Activated naive CD8-positive, alpha-beta T cell treated with anti-CD3 and anti-CD28 coated beads, Interleukin-2, amount 50 U/mL, for 16 hours (primary cell): ENCODE results near the gene FAM53A.
A peak's percentile ranks its signal among the peaks of the same experiment; 100 is the strongest.
"Not testable (repeated sequence)": the region's sequence is repeated elsewhere in the genome, so short reads cannot be mapped to it uniquely, and the experiment has no call there.

Experiments used
- DNase-seq: peaks from one replicate; pipeline ENCODE4 v3.0.0-alpha.2; 2020; ENCODE audit warnings: low read depth, low spot score

The FAM53A gene

DNA sequence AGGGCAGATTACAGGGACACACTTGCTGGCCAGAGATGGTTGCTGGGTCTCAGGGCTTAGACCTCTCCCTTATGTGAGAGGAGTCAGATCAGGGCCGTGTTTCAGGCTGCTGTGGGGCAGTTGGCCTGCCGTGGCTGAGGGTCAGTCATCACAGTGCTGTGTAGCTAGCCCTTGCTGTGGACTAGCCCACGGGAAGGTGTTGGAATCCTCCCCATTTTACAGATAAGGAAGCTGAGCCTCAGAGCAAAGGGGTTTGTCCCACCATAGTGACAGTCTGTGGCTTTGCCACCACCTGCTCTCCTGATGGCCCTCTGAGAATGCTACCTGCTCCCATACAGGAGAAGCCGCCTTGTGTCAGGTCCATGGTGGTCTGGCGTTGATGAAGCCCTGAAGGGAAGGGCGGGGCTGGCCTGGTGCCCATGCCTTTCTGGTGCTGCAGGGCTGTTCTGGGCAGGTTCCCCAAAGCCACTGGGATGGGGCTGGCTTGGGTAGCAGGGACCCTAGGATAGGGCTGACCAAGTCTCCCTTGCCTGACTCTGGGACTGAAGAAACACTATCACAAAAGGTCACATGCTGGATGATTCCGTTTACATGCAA lies 2.4 kb upstream of the FAM53A start:
- no peak for DNase-seq

DNA sequence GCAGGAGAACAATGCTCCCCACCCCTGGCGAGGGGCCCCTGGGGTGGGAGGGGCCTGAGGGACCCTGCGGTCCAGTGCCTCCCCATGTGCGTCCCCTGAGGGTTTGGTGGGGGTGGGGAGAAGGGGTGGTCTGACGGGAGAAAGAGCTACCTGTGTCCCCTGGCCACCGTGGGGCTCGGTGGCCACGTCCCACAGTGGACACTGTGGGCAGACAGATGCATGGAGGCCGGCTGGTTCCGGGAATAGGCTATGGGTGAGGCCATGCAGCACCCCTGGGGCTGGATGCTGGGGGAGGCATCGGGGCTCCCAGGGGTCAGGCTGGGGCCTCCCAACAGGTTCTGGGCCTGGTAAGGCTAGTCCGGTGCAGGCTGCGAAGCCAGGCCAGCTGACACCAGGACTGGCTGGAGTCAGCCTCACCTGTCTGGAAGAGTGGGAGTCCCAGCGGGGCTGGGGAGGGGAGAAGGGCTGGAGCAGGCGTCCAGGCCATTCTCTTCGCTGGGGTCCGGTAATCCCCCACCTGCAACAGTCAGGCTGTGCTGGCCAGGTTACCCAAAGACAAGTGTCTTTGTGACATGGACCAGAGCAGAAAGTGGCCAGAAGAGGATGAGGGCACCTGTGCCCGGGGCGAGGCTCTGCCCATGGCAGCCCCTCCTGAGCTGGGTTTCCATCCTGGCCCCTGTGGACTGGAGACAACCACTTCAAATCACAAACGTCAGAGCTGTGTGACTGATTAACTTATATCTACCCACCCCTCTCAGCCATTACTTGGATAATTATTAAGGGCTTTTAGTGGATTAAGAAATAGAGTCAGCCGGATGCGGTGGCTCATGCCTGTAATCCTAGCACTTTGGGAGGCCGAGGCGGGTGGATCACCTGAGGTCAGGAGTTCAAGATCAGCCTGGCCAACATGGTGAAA lies 1.4 kb upstream of the FAM53A start:
- DNase-seq, result no peak

DNA sequence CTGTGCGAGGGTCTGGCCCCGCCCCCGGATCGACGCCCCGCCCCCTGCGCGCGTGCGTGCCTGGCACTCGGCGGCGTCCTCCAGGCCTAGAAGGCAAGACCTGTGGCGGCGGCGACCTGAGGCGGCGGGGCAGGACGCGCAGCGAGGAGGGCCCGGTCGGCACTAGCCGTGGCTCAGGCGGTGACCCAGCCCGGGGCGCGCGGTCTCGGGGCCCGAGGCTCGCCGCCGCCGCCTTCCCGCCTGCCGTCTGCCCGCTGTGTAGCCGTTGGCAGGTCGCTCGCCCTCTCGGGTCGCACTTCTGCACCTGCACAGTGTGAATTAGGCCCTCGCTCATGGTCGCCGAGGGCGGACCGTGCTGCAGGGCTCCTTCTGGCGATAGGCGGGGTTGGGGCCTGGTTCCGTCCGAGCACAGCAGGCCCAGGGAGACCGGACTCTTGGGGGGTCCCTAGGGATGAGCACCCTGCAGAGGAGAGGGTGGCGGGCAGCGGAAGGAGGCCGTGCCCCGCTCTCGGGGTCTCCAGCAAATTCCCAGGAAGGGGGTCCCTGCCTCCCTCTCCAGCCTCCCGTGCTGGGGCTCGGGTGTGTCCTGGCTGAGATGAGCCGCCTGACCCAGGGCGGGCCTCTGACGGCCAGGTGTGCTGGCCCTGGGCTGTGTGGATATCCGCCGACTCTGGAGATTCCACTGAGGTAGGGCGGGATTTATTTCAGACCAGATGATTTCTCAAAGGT lies 557 bp upstream of the FAM53A start:
- DNase-seq, result peak; percentile 92

DNA sequence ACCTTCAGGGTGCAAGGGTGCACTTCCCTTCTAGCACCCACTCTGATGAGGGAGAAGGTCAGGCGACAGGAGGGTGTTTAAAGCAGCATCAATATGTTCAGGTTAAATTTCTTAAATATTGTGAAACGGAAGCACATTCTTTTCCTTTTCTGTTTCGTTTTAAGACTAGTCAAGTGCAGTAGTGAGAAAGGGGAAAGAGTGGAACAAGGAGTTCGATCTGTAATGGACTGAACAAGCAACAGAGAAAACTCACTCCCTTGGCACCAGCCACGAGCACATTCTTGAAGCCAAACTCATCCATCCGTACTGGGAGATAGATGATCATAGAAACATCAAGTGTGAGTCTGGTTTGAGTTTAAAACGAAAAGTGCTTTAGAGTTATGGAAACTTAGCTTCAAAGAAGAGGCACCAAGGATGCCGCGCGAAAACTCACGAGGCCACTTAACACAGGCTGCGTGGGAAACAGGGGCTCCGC lies 815 bp downstream of the FAM53A start:
- no peak for DNase-seq

DNA sequence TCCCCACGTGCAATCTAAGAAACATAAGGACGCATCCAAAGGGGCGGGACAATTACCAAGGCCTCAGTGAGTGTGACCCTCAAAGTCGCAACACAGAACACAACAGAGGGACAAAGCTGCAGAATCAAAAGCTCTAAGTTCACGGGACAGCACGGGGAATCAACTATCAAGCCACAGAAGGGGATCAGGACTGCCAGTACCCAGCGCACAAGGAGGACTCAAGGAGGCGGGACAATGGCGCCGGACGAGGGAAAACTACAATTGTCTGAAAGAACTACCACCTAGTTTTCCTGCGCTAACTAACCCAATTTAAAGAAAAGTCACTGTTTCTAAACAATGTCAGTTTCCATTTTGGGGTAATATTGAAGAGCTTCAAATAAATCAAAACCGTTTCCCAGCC lies 1.3 kb downstream of the FAM53A start:
- DNase-seq, result no peak

DNA sequence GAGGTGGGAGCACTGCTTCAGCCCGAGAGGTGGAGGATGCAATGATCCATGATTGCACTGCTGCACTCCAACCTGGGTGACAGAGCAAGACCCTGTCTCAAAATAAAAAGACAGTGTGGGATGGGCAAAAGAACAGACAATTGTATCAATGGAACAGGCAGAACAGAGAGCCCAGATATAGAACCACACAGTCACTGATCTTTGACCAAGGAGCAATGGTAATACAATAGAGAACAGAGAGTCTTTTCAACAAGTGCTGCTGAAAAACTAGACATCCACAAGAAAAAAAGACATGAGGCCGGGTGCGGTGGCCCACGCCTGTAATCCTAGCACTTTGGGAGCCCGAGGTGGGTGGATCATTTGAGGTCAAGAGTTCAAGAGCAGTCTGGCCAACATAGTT lies 5.9 kb downstream of the FAM53A start:
- no peak for DNase-seq

DNA sequence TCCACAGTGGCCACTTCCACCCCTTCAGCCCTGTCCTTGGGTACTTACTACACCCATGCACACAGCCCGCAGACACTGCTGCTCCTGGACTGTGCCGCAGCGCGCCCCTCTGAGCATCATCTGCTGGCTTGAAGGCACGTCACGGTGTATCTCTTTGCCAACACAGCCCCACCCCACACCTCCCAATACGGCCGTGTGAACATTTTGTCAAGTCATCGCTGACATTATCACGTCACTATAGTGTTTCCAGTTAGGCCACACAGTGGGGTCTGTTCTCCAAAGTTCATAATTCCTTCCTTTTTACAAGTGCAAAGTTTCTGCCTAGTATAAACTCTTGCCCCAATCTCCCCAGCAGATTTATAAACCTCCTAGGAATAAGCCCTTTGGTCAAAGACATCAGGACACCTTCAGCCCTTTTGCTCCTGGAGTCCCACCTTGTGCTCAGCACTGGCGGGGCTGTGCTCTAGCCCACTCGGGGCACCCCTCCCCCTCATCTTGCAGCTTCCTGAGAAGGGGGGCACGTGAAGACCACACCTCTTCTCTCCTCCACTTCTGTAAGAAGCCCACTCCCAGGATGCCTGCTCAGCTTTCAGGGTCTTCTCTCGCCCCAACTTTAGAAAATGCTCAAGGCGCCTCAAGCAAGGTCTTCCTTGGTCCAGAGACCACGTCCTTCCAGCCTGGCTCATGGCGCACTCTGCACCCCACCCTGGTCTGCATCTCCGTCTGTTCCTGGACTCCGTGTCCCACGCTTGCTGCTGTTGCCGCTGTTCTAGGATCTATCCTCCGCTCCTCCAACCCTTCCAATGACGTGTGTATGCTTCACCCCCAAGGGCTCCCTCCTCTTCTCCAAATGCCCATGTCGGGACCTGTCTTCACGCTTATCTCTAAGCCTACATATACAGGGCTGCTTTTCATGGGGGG lies 7.2 kb downstream of the FAM53A start:
- DNase-seq, result no peak

DNA sequence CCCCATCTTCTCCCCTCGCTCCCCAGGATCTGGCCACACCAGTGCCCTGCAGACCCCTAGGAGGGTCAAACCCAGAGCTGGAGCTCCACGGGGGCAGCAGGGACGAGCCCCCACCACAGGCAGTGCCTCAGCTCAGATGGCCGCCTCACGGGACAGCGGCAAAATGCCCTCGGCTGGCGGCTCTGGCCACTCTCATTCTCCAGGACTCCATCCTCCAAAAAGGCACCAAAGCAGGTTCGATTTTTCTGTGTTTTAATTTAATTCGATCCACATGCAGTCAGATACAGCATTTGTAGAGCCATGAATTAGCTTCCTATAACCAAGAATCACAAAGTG lies 8.3 kb downstream of the FAM53A start:
- no peak for DNase-seq

DNA sequence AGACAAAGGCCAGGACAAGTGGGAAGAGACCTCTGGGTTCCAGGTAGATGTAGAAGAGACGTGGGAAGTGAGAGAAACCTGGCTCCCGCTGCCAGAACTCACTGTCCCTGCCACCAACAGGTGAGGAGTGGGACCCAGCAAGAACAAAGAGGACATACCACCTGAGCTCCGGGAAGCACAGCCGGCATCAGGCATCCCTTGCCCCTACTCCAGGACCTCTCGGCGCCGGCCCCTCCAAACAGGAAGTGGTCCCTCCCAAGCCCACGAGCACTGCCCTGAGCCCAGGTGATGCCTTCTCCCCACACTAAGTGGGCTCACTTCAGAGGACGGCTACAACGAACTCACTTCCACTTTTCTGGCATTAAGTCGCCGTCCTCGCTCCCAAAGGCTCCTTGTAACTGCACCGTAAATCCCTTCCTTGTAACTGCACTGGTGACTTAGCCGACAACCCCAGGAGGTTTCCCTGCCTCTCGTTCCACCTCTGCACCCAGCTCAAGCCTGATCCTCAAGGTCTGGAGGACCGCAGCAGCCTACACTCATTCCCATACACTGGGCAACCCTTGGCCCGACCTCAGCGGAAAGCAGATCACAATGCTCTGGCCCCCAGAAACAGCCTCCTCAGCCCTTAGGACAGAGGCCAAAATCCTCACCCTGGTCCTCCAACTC lies 8.8 kb downstream of the FAM53A start:
- DNase-seq, result no peak

DNA sequence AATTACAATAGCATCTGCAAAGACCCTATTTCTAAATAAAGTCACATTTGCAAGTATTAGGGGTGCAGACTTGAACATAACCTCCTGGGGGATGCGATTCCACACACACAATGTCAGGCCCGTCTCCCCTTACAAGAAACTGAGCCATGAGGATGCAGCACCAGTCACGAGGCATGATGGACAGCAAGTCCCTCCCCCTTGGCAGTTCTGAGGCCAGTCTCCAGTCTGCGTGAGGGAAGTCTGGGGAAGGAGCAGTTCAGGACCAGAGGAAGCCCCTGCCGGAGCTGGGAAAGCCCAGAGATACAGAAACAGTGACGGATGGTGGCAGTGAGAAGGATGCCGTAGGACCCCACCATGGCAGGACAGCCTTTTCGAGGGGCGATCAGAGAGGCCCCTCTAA lies 9.4 kb downstream of the FAM53A start:
- DNase-seq, result no peak

DNA sequence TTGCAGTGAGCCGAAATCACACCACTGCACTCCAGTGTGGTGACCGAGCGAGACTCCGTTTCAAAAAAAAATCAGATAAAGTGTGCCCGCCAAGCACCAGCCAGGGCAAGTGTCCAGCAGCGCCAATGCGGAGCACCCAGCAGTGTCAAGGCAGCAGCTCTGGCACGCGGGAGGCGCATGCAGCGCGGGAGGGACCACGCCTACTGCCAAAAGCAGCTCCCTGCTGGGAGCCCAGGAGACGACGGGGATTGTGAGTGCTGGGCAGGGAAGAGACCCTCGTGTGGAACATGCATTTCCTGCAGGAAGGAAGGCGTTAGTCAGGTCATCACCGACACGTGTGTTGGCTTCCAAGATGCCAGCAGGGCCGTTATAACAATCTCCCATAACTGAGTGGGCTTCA lies 10.4 kb downstream of the FAM53A start:
- no peak for DNase-seq

DNA sequence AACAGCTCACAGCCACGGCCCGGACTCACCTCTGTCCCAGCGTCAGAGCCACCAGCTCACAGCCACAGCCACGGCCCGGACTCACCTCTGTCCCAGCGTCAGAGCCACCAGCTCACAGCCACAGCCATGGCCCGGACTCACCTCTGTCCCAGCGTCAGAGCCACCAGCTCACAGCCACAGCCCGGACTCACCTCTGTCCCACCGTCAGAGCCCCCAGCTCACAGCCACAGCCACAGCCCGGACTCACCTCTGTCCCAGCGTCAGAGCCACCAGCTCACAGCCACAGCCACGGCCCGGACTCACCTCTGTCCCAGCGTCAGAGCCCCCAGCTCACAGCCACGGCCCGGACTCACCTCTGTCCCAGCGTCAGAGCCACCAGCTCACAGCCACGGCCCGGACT lies 13.1 kb downstream of the FAM53A start:
- not testable (repeated sequence) for DNase-seq

DNA sequence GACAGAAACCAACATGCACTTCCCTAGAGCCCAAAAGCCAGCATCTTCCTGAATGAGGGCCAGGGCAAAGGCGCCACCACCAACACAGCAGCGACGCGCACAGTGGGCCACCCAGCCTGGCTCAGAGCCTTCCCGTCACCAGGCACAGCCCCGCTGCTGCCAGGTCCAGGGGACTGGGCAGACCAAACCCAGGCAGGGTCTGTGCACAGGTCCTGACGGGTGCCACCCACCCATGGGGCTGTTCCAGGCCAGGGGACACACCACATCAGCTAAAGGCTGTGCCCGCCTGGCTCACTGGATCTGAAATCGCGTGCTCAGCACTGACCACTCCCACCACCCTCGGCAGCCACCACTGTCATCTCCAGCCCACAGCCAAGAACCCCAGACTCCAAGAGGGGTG lies 13.8 kb downstream of the FAM53A start:
- DNase-seq, result no peak

DNA sequence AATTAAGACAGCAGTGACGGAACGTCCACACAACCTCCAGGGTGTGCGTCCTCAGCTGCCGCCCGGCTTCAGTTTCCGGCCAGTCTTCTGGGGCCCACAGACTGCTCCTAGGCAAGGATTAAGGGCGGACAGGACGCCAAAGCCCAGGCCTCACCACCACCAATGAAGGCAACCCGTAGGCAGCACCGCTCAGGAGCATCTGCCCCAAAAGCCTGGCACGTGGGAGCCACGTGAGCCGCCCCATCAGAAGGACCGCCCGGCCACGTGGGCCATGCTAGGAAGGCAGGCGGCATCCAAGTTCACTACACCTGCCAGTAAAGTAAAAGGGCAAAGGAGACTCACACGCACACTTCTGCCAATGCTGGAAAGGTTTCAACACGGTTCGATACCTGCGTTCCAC lies 14.3 kb downstream of the FAM53A start:
- DNase-seq, result no peak

DNA sequence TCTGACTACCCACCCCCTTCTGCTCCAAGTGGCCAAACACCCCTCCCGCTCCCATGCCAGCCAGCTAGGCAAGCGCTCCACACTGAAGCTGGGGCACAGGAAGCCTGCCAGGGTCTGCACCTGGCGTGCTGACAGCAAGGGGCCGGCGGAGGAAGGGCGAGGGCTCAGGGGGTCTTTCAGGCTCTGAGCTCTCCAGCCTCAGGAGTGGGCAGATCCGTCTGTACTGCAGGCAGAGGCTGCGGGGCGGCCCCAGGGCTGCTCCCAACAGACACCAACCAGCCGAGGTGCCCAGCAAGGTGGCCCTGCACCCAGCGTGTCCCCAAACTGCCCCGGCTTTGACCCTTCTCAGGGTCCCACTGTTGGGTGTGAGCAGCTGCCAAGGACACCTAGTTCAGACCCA lies 14.8 kb downstream of the FAM53A start:
- DNase-seq, result no peak

DNA sequence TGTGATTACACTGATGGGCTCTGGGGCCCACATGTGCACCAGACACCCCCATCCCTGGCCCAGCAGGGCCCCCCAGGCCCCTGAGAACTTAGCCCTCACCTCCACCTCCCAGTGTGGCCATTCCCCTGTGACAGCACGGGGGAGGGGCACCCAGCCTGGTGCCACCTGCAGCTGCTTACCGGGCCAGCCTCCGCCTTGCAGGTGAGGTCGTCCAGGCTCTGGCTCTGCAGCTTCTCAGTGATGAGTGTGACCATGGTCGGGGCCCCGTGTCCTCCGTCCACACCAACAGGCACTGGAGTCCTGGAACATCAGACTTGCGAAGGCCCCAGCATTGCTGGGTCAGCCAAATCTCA lies 15.6 kb downstream of the FAM53A start:
- DNase-seq, result no peak

DNA sequence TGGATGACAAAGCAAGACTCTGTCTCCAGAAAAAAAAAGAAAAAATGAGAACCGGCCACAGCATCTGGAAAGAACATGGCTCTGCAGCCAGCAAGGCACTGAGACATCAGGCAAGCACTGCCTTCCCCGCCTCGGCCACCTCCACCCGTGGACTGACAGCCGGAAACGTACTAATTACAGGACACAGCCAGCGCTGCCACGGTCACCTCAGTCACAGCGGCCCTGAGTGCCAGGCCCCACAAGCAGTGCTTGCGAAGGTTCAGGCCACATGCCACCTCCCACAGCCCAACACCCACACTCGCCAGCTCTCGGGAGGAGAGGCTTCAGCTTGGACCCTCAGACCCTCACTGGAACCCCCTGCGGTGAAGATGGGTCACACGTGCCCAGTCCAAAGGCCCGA lies 16.8 kb downstream of the FAM53A start:
- DNase-seq, result no peak

DNA sequence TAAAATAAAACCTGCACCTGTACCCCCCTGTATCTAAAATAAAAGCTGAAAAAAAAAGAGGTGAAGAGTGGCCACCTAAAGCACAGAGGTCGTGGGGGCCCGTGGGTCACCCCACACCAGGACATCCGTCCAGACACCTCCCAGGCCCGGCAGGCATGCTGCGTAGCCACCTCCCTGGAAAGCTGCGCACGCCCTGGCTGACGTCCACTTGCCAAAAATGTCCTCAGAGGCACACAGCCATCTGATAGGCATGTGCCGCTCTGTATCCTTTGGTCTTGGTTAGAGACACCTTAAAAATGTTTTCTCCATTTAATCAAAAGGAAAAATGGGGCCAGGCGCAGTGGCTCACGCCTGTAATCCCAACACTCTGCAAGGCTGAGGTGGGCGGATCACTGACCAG lies 17.7 kb downstream of the FAM53A start:
- no peak for DNase-seq

DNA sequence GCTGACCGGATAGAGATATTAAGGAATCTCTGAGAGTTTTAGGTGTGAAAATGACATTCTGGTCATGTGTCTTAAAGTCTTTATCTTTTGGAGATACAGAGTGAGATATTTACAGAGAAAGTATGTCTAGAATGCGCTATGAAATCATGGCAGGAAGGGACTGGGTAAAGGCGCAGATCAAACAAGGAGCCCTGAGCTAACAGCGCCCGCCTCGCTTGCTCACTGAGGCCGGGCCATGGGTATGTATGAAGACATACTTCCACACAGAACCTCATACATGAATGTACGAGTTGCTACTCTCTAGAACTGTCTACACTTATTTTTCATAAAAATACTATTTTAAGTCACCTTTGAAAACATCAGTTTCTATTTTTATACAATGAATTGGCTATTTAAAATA lies 20.0 kb downstream of the FAM53A start:
- no peak for DNase-seq

DNA sequence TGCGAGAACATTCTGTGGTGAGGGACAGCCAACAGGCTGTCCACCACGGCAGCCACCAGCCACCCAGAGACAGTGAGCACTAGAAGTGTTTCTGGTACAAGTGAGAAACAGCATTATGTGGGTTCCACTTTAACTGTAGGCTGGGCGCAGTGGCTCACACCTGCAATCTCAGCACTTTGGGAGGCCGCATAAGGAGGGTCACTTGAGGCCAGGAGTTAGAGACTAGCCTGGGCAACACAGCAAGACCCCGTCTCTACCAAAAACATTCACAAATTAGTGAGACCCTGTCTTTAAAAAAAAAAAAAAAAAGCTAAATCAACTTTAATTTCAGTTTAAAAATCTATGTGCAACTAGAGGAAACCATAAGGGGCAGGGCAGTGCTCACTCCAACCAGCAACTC lies 20.6 kb downstream of the FAM53A start:
- no peak for DNase-seq

DNA sequence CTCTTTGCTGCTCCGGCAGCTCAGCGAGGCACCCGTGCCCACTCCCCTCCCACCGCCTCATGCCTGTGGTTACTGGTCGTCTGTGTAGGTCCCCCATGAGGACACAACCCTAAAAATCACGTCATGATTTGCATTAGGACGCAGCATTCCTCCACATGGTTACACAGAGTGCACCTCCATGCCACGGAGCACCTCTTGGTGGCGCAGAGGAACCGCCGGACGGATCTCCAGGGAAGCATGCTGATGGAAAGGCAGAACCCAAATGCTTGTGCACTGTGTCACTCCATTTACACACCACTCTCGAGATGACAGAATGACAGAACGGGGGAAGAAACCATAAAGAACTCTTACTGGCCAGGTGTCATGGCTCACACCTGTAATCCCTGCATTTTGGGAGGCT lies 22.4 kb downstream of the FAM53A start:
- DNase-seq, result no peak
